ENCODE results near the gene TMEM184A.

TMEM184A gene

DNA sequence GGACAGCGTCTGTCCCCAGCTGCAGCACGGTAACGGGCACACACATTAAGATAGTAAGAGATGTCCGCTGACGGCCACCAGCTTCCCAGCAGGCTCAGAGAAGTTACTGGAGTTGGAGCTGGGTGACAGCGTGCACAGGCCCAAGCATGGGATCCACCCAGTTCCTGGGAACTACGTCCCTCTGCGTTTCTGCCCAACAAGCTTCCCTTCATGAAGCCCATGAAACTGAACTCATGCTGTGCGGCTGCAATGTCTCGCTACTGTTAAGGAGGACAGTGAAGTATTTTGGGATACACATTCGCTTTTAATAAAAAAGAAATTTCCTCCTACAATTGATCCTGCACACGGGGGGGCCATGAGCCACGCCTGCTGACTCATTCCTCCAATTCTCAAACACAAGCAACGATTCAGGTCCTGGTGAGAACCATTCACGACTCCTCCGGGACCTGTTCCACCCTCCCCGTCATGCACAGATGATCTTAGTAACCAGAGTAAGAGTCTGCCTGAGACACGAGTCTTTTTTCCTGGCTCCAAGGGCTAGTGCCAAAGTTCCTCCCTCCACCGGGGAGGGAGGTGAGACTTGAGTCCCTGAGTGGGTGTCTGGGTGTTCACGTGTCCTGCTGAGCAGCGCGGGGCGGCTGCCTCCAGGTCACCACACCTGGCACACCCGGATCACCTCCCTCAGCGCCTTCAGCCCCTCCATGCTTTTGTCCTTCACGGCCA, 11.2 kb upstream of the TMEM184A start:
- no peak for DNase-seq

GRCh38 chr7:1566687-1567048, 10.7 kb upstream of the TMEM184A start:
- no peak for DNase-seq

DNA sequence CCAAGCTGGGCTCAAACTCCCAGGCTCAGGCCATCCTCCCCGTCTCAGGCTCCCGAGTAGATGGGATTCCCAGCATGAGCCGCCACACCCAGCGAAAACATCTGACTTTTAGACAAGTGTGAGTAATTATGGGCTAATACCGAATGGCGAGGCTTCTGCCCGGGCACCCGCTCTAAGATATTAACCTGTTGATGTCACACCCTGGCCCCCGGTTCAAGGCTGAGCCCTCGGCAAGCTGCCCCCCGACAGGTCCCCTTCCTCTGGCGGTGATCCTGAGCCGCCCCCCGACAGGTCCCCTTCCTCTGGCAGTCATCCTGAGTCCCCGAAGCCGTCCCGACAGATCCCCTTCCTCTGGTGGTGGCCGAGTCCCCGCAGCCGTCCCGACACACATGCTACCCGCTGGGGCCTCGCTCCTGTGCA, 8.6 kb upstream of the TMEM184A start:
- DNase-seq: no peak

GRCh38 chr7:1563981-1564602, 8.1 kb upstream of the TMEM184A start:
- DNase-seq: no peak

- DNase-seq: no peak
Observed at GRCh38 chr7:1562597-1563051, 6.6 kb upstream of the TMEM184A start.

DNA sequence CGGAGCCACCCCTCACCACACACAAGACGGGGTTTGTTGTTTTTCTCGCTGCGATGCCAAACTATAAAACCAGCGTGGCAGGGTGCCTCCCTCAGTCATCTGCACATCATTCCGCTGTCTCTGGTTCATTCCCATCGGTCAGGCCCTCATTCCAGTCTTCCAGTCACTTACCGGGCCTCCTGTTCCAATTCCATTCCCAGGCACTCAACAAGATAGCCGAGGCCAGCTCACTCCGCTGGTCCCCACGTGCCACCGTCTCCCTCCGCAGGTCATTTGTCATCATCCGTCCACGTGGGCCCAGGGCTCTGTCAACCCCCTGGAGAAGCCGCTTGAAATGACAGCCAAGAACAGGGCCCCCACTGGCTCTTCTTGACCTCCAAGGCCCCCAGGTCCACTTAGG, 6.1 kb upstream of the TMEM184A start:
- no peak for DNase-seq

DNA sequence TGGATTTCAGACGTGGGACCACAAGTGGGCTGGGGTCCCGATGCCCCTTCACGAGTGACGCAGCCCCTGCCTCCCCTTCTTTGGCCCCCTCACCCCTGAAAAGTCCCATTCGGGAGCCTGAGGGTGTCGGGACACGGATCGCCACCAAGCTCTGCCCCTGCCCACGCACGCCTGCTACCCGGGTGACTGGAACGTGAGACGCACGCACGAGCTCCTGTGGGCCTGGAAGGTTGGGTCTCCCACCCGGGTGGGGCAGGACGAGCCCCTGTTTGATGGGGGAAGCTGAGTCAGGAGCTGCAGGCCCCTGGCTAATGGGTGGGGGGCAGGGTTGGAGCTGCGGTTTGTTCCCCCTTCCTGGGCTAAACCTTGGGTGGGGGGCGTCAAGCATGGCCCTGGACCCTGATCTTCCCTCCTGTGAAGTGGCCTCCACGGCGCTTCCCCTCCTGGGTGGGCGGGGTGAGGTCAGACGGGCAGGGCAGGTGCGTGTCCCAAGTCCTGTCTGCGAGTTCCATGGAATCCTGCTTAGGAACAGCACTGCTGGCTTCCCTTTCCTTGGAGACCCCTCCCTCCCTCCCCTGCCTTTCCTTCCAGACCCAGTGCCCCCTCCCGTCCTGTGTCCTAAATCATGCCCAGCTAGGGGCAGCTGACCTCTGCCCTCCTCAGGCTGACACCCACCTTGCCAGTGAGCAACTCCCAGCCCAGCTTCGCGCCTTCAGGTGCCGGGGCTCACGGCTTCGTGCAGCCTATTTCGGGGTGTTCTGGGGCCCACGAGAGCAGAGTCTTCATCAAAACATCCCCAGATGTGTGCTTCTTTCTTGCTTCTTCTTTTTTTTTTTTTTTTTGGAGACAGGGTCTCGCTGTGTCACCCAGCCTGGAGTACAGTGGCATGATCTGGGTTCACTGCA, 5.3 kb upstream of the TMEM184A start:
- no peak for DNase-seq

- DNase-seq: no peak
Observed at GRCh38 chr7:1560620-1561031, 4.6 kb upstream of the TMEM184A start.

DNA sequence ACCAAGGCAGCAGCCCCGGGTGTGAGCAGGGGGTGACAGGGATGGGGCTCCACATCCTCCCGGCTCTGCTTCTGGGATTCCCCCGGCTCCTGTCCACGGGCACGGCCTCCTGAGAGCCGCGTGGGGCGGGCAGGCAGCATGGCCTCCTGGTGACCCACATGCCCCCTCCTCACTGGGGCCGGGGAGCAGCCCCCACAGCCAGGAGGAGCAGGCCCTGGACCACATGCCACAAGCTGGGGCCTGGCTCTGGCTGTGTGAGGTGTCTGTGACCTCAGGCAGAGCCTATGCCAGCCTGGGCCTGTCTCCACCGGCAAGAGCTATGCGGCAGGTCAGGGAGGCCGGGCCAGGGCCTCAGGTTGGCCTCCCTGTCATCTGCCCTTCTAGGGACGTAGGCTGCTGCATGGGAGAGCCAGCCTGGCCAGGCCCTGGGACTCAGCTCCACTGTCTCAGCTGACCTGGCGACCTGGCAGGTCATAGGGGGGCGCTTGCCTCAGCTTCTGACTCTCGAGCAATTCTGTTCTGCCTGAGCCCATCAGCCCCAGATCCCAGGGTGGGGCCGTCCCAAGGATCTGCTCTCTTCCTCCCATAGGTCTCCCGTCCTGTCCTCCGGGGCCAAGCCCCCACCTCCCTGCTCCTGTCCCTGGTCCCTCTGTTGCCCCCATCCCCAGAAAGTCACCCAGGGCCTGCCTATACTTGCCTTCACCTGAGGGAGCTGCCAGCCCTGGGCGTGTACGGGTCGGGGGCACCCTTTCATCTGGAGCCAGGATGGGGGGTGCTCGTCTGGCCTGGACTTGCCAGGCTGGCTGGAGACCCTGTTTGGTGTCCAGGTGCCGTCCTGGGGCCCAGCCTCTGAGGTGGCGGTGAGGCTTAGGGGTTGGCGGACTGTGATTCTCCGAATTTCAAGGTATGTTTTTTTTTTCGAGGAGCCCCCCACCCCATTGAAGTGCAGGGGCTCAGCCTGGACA, 3.9 kb upstream of the TMEM184A start:
- no peak for DNase-seq

DNA sequence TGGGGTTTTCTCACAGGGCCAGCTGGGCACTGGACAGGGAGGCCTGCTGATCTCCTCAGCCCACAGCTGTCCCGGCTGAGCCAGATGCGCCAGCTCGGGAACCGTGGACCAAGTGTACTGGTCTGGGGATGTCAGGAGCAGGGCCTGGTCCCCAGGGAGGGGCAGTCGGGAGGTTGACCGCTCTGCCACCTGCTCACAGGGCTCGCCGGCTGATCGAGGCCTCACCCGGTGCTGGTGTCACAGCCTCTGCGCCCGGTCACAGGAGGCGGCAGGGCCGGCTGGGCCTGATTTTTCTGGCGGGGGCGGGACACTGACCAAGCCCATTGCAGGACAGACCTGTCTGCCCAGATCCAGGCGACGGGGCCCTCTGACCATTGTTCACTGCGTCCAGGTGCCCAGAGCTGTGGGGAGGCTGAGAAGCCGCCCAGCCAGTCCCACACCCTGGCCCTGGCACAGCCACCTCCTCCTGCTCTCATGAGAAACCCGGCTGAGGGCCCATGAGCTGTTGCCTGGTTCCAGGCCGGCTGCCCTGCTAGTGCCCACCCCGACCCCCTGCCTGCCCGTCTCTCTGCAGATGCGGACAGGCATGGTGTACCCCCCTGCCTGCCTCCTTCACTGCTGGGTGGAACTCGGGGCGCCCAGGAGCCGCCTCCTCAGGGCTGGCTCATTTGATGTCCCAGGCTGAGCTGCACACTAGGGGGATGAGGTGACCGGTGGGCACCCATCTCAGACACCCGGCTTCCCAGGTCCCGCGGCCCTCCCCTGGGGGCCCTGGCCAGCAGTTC, 3.0 kb upstream of the TMEM184A start:
- no peak for DNase-seq

DNA sequence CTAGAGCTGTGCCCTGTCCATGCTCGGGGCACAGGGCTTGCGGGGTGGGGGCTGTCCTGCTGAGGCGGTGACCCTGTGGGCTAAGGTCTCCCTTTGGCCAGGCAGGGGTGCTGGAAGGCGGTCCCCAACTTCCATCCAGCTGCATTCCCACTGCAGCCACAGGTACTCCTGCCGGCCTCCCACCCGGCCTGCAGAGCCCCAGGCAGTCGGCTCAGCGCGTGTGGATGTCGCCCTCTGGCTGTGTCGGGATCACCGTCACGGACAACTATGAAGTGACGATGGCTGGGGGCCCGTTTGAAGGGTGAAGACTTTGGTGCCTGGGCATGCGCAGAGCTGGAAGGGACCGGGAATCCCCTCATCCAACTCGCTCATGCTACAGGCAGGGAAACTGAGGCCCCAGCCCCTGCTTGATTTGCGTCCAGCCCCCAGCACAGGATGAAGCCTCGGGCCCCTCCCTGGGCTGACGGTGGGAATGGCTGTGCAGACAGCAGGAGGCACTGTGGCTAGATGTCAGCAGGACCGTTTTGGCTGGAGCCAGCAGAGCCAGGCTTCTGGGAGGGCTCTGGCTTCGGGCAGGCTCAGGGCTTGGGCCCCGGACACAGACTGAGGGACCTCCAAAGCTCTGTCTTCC, 2.3 kb upstream of the TMEM184A start:
- DNase-seq: no peak

- no peak for DNase-seq
Observed at GRCh38 chr7:1557771-1558170, 1.8 kb upstream of the TMEM184A start.

DNA sequence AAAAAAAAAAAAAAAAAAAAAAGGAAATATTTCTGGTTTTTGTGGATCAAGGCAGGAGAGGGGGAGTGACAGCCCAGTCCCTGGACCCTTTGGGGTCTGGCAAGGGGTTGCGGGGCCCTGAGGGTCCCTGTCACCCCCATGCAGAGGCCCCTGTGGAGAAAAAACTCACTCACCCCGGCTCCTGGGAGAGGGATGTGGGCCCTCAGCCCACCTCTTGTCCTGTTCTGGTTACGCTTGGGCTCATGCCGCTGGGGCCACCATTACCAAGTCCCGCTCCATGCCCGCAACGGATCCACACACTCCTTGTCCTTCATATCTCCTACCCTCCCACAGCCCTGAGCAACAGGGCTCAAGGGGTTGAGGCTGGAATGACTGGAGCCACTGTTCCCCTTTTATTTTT, 1.0 kb upstream of the TMEM184A start:
- DNase-seq: no peak

- no peak for DNase-seq
Observed at GRCh38 chr7:1555046-1555812, 776 bp downstream of the TMEM184A start.

DNA sequence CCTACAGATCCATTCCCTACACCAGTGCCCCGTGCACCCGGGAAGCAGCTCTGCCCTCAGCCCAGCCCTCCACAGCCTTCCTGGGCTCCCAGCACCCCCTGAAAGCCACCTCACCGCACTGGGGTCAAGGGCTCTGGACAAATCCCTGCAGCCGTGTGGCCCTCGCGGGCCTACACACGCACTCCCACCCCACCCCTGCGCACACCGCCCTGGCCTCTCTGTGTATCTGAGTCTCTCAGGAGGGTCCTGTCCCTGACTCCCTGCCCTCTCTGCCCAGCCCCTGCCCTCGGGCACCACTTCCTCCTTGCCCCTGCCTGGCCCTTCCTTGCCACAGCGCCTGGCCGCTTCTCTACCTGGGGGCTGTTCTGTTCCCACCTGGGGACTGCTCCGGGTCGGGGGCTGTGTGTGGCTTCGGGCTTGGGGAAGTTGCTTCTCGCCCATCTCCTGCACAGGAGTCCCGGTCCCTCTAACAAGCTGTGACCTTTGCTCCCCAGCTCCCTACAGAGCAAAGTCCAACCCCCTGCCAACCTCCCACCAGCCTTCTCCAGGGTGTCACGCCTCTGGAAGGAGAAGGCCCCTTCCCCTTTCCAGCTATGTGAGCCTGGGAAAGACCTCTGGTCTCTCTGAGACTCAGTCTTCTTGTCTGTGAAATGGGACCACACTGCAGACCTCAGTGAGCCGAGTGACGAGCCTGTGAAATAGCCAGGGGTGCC, 1.5 kb downstream of the TMEM184A start:
- no peak for DNase-seq

GRCh38 chr7:1553512-1554210, 2.3 kb downstream of the TMEM184A start:
- DNase-seq: no peak

DNA sequence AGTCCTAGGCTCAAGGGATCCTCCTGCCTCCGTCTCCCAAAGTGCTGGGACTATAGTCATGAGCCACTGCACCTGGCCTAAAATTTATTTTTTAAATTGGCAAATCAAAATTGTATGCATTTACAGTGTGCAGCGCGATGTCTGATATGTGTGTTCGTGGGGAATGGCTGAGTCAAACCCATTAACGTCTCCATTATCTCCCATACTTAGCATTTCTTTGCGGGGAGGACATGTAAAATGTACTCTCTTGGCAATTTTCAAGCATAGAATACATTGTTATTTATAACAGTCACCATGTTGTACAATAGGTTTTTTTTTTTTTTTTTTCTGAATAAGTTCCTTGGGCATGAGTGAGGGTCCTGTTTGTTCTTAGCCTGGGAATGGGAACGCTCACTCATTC, 3.8 kb downstream of the TMEM184A start:
- DNase-seq: no peak

DNA sequence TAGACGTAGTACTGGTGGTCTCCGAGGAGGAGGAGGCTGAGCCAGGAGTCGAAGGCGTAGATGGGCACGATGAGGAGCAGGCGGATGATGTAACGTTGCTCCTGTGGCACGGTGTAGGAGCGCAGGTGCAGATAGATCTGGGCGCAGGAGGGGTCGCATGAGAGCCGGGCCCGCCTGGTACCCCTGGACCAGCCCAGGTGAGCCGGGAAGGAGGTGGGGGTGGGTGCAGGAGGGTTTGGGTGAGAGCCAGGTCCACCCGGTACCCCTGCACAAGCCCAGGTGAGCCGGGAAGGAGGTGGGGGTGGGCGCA, 5.2 kb downstream of the TMEM184A start:
- no peak for DNase-seq

All from stimulated activated CD4-positive, alpha-beta T cell treated with anti-CD3 and anti-CD28 coated beads, Interleukin-1b, Interleukin-23, amount 100 ng/mL, for 48 hours (primary cell).